Kidney (tissue), 14 donors: Measurements from ENCODE around the gene ANKRD13B. TPM values are rescaled to one million over a fixed set of nuclear protein-coding genes. Genes with fewer than 3 reads are reported as not detected.
A peak's percentile ranks its signal among the peaks of the same experiment; 100 is the strongest.

ENCODE experiments used
- DNase-seq, 5 donors: peaks; one replicate each; pipeline ENCODE4 v3.0.0-alpha.2; 2013 to 2020
- FAIRE-seq: peaks from 2 replicates; lab custom pipeline; 2012; peaks lifted over from hg19 to GRCh38; lab: Jason Lieb, UNC
- H3K27ac ChIP-seq, 2 donors: one replicate each; pipeline ENCODE4 v1.7.0; 2013; ENCODE audit warnings: low read depth in 2 of 2, low read length in 2 of 2, inconsistent platforms in 1 of 2
- H3K27me3 ChIP-seq: one replicate; pipeline ENCODE4 v1.7.1; 2013; ENCODE audit warnings: low read length, inconsistent platforms; ENCODE audit not compliant: control insufficient read depth, insufficient read depth
- H3K36me3 ChIP-seq, 3 donors: one replicate each; pipeline versions ENCODE4 v1.7.0 to v1.7.1; 2013; ENCODE audit warnings: low read length in 3 of 3, control low read depth in 1 of 3, inconsistent platforms in 1 of 3; ENCODE audit not compliant: insufficient read depth in 3 of 3, control insufficient read depth in 2 of 3
- H3K4me1 ChIP-seq, 3 donors: one replicate each; pipeline versions ENCODE4 v1.7.0 to v1.7.1; 2013; ENCODE audit warnings: low read length in 3 of 3, inconsistent platforms in 1 of 3, low read depth in 1 of 3; ENCODE audit not compliant: control insufficient read depth in 2 of 3, insufficient read depth in 2 of 3
- H3K4me3 ChIP-seq, 3 donors: one replicate each; pipeline versions ENCODE4 v1.7.0 to v1.8.1; 2013; ENCODE audit warnings: low read length in 3 of 3, control low read depth in 1 of 3, inconsistent platforms in 1 of 3
- H3K9ac ChIP-seq, 3 donors: one replicate each; pipeline versions ENCODE4 v1.7.0 to v1.7.1; 2013; ENCODE audit warnings: low read length in 3 of 3, control low read depth in 1 of 3, inconsistent platforms in 1 of 3
- H3K9me3 ChIP-seq, 3 donors: one replicate each; pipeline versions ENCODE4 v1.7.0 to v1.7.1; 2013; ENCODE audit warnings: low read length in 3 of 3, control low read depth in 1 of 3, inconsistent platforms in 1 of 3; ENCODE audit not compliant: control insufficient read depth in 2 of 3, insufficient read depth in 1 of 3
- CTCF ChIP-seq: IDR thresholded peaks from 3 replicates; pipeline ENCODE4 v1.5.1; 2012; ENCODE audit warnings: mild to moderate bottlenecking, moderate library complexity, borderline replicate concordance; ENCODE audit not compliant: insufficient read depth; ENCODE audit errors: extremely low read depth
- intact Hi-C: fragments of 100-400 bp; cut with DNase I; formaldehyde crosslinking; loops from one replicate; pipeline ENCODE4 v1.11.1; 2022
- polyA plus RNA-seq: library from polyadenylated mRNA; stranded (reverse); fragments of 350-450 nt; fragmentation: Illumina TruSeq; extraction: RNeasy Lipid Tissue Mini Kit (QIAGEN cat#74804); gene quantifications from one replicate; pipeline ENCODE4 v1.2.3, GENCODE V29; 2014; ENCODE audit warnings: low read depth, low replicate concordance; ENCODE audit not compliant: insufficient read depth
- total RNA-seq: library from RNA; stranded (reverse); fragmentation: NEBNext Ultra II Directional; extraction: Animal tissue kit (Norgen Biotek cat#: 25700); gene quantifications from one replicate; pipeline ENCODE4 v1.2.1, GENCODE V29; 2021
- donor health status: control.
- donor health status: control.
- donor health status: control.
- donor health status: control.
- donor health status: control.
- donor health status: DM: yes; HTN: yes; CAD: no.
- donor health status: Normal renal cell carcinoma (clear cell type).

Gene ANKRD13B
- total and polyA plus RNA-seq, 2 donors from 2014 or later: 2.8 to 3.3 TPM

DNA sequence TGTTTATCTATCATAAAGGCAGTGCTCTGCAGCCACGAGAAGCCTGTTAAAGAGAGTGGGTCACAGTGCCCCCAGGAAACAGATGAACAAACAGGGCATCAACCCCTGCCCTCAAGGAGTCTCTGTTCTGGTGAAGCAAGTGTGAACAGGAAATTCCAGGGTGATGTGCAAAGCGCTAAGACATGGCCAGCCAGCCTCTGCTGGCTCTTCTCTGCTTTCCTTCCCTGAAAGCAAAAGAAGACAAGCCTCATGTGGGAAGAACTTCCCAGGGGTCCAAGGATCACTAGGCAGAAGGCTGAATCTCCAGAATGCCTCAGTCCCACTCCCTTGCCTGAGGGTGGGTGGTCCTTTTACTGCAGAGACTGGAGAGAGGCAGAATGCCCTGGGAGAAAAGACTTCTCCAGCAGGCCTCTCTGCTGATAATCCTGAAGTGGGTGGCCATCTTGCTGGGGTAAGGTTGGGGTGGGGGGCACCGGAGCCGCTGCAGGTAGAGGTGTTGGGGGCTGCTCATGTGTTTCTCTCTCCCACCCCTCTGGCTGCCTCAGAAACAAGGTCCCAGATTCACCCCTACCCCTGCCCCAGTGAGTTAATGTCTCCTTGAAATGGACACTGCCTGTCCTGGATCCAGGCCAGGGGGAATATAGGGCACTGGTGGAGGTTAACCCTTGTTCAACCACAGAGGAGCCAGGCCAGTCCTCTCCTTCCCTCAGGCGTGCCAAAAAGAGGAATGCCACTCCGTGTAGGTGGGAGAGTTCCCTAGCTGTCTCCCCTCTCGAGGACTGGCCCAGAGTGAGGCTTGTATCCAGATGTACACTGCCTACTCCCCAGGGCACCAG is 2.4 kb downstream of the ANKRD13B start:
- no peak overlapping the region for H3K27ac ChIP-seq
- H3K27me3 ChIP-seq: no peaks in the 10 kb centered on the region
- DNase-seq (peak in 2 of 5 donors; percentile 44 to 51), FAIRE-seq (no peak)
- no peak overlapping the region for H3K9ac ChIP-seq
- intact Hi-C loops: no loop called here
- H3K9me3 ChIP-seq: no peaks in the 10 kb centered on the region
- H3K4me3 ChIP-seq: no peak overlapping the region
- H3K4me1 ChIP-seq: peaks cover 0 to 25% (median 11%) of the 10 kb centered on the region in 3 donors
- no peak for TF ChIP-seq CTCF
- no peaks in the 10 kb centered on the region for H3K36me3 ChIP-seq

- no peaks in the 10 kb centered on the region for H3K27me3 ChIP-seq
- H3K9ac ChIP-seq: no peak overlapping the region
- H3K36me3 ChIP-seq: no peaks in the 10 kb centered on the region
- H3K4me3 ChIP-seq: no peak overlapping the region
- peaks cover 0 to 19% (median 7%) of the 10 kb centered on the region in 3 donors for H3K4me1 ChIP-seq
- H3K27ac ChIP-seq: no peak overlapping the region
- TF ChIP-seq CTCF: no peak
- FAIRE-seq (no peak), DNase-seq (peak in 2 of 5 donors; percentile 53 to 59)
- intact Hi-C loops: no loop called here
- H3K9me3 ChIP-seq: no peaks in the 10 kb centered on the region
These were observed 3.2 kb downstream of the ANKRD13B start for GRCh38 chr17:29595943-29596774.

GRCh38 chr17:29596811-29597210 is 3.9 kb downstream of the ANKRD13B start:
- H3K9me3 ChIP-seq: no peaks in the 10 kb centered on the region
- no peak overlapping the region for H3K9ac ChIP-seq
- H3K4me1 ChIP-seq: peaks cover 0 to 15% (median 6%) of the 10 kb centered on the region in 3 donors
- FAIRE-seq: no peak
- no peak for TF ChIP-seq CTCF
- no peak overlapping the region for H3K4me3 ChIP-seq
- no peak overlapping the region for H3K27ac ChIP-seq
- intact Hi-C loops: no loop called here
- peak in 1 of 5 donors; percentile 42 for DNase-seq
- H3K27me3 ChIP-seq: no peaks in the 10 kb centered on the region
- H3K36me3 ChIP-seq: no peaks in the 10 kb centered on the region
